ENCODE data around the gene TAF11L7.
"Not testable (repeated sequence)": the region's sequence is repeated elsewhere in the genome, so short reads cannot be mapped to it uniquely, and the experiment has no call there.

TAF11L7 gene

DNA sequence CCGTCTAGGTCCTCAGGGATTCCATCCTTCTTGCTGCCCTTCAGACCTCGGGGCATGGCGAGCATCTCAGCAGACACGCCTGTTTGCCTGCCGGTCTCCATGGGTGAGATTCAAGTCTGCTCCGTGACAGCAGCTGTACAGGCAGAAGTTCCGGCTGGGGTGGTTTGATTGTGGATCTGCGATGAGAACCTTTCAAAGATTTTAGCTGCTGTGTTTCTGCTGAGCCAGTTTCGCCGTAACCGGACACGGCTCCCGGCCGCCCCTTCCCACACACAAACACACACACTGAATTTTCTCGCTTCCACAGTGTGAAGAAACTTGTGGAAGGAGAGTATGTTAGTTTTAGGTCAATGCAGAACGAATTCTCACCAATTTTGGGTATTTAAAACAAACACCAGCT, at the start of gene TAF11L7:
TSS of gene TAF11L7 (minus strand) at position 101 of the 400 bp plus-strand sequence.
- not testable (repeated sequence) for H3K4me3 ChIP-seq; H3K27ac ChIP-seq; DNase-seq (ENCODE audit: low spot score)

DNA sequence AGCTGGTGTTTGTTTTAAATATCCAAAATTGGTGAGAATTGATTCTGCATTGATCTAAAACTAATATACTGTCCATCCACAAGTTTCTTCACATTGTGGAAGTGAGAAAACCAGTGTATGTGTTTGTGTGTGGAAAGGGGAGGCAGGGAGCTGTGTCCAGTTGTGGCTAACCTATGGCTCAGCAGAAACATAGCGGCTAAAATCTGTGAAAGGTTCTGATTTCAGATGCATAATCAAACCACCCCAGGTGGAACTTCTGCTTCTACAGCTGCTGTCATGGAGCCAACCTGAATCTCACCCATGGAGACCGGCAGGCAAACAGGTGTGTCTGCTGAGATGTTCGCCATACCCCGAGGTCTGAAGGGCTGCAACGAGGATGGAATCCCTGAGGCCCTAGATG, 48.6 kb upstream of the TAF11L7 start, which contains the start of gene TAF11L14:
TSS of gene TAF11L14 (plus strand) at position 301 of the 400 bp plus-strand sequence.
- no peak within 1 kb of the TSS for H3K4me3 ChIP-seq
- no peak for DNase-seq (ENCODE audit: low spot score)
- TF ChIP-seq, protein P1, sequence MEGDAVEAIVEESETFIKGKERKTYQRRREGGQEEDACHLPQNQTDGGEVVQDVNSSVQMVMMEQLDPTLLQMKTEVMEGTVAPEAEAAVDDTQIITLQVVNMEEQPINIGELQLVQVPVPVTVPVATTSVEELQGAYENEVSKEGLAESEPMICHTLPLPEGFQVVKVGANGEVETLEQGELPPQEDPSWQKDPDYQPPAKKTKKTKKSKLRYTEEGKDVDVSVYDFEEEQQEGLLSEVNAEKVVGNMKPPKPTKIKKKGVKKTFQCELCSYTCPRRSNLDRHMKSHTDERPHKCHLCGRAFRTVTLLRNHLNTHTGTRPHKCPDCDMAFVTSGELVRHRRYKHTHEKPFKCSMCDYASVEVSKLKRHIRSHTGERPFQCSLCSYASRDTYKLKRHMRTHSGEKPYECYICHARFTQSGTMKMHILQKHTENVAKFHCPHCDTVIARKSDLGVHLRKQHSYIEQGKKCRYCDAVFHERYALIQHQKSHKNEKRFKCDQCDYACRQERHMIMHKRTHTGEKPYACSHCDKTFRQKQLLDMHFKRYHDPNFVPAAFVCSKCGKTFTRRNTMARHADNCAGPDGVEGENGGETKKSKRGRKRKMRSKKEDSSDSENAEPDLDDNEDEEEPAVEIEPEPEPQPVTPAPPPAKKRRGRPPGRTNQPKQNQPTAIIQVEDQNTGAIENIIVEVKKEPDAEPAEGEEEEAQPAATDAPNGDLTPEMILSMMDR (IDR thresholded peaks at IDR 0.05), result no peak
- no peak within 1 kb of the TSS for H3K27ac ChIP-seq

DNA sequence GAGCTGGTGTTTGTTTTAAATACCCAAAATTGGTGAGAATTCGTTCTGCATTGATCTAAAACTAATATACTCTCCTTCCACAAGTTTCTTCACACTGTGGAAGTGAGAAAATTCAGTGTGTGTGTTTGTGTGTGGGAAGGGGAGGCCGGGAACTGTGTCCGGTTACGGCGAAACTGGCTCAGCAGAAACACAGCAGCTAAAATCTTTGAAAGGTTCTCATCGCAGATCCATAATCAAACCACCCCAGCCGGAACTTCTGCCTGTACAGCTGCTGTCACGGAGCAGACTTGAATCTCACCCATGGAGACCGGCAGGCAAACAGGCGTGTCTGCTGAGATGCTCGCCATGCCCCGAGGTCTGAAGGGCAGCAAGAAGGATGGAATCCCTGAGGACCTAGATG, 46.2 kb upstream of the TAF11L7 start, which contains the start of gene TAF11L13:
TSS of gene TAF11L13 (plus strand) at position 301 of the 400 bp plus-strand sequence.
- not testable (repeated sequence) for DNase-seq (ENCODE audit: low spot score); H3K27ac ChIP-seq; H3K4me3 ChIP-seq

DNA sequence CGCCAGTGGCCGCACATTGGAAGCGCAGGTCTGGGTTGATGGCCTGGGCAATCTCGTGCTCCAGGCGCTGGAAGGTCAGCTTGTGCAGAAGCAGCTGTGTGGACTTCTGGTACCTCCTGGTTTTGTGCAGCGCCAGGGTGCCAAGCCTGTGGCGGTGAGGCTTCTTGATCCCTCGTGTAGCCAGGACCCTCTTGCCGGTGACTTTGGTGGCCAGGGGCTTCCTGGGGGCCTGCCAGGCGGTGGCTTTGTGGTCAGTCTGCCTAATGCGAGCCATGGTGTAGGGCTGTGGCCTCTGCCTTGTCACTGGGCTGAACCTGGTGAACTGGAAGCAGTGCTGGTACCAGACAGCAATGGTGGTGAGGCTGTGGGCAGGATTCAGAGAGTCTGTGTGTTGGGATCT, 40.1 kb upstream of the TAF11L7 start:
- Histone ChIP-seq H3K27ac (no peak overlapping the region), H3K4me3 (no peak overlapping the region)
- TF ChIP-seq, protein P1 (IDR thresholded peaks at IDR 0.05), result no peak
- no peak for DNase-seq (ENCODE audit: low spot score)

DNA sequence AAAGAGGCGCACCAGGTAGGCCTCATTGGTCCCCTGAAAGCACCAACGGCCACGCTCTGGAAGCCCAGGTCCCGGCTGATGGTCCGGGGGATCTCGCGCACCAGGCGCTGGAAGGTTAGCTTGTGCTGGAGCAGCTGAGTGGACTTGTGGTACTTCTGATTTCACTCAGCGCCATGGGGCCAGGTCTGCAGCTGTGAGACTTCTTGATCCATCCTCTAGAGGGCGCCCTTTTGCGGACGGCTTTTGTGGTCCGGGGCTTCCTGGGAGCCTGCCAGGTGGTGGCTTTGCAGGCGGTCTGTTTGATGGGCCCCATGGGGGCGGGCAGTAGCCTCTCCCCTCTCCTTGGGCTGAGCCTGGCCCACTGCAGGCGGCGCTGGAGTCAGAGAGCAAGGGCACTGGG, 35.1 kb upstream of the TAF11L7 start:
- Histone ChIP-seq H3K27ac (no peak overlapping the region), H3K4me3 (no peak overlapping the region)
- no peak for DNase-seq (ENCODE audit: low spot score)
- TF ChIP-seq, protein P1 (IDR thresholded peaks at IDR 0.05), result no peak

DNA sequence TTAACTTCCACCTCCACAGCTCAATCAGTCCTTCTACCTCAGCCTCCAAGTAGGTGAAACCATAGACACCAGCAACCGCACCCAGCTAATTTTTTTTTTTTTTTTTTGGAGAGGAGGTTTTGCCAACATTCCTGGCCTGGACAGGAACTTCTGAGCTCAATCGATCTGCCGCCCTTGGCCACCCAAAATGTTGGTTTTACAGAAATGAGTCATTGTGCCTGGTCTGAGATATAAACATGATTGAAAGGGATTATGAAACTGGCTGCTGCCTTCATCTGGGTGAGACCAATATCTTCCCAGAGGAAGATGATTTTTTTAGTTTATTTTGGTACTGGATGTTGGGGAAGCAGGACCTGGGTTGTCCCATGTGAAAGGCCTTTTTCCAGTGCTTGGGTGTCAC, 33.8 kb upstream of the TAF11L7 start:
- TF ChIP-seq, protein P1 (IDR thresholded peaks at IDR 0.05), result no peak
- no peak for DNase-seq (ENCODE audit: low spot score)
- no peak overlapping the region for H3K27ac ChIP-seq
- H3K4me3 ChIP-seq, result no peak overlapping the region

DNA sequence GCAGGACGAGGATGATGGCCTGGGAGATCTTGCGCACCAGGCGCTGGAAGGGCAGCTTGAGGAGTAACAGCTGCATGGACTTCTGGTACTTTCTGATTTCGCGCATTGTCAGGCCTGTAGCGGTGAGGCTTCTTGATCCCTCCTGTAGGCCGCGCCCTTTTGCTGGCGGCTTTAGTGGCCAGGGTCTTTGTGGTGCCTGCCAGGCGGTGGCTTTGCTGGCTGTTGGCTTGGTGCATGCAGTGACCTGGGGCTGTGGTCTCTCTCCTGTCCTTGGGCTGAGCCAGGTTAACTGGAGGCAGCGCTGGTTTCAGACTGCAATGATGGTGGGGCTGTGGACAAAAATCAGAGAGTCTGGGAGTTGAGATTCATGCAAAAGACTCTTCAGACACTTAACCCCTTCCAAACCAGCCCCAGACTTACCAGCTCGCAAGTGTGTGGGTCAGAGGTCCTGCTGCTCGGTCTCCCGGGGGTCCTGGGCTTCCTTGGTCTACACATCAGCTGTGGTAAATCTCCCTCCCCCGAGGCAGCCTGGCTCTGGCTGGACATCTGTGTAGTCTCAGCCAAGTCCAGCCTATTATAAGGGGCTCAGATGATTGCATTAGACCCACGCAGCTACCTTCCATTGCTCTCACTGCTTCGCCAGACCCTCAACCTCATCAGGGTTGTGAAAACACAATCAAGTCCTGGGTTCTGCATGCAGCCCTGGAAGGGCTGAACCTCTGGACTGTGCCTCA, 29.5 kb upstream of the TAF11L7 start:
- H3K27ac ChIP-seq, result no peak overlapping the region
- no peak overlapping the region for H3K4me3 ChIP-seq
- DNase-seq (ENCODE audit: low spot score), result no peak
- TF ChIP-seq, protein P1 (IDR thresholded peaks at IDR 0.05), result no peak

DNA sequence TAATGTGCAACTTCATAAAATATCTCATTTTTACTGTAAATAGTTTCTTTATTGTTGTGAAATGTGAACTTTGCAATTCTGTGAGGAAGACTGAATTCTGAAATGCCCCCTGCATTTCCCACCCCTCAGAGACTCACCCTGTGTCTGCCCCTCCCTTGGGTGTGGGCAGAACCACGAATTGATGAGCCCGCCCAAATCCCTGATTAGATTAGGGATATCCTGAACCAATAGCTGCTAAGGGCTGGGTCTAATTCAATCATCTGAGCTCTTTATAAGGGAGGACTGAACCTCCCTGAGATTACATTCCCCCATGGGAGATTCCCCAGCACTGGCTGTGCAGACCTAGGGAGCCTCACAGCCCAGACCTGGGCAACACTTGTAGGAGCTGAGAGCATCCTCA, 24.5 kb upstream of the TAF11L7 start, which contains the start of gene TAF11L12:
TSS of gene TAF11L12 (plus strand) at position 301 of the 400 bp plus-strand sequence.
- not testable (repeated sequence) for H3K27ac ChIP-seq; H3K4me3 ChIP-seq; DNase-seq (ENCODE audit: low spot score)

DNA sequence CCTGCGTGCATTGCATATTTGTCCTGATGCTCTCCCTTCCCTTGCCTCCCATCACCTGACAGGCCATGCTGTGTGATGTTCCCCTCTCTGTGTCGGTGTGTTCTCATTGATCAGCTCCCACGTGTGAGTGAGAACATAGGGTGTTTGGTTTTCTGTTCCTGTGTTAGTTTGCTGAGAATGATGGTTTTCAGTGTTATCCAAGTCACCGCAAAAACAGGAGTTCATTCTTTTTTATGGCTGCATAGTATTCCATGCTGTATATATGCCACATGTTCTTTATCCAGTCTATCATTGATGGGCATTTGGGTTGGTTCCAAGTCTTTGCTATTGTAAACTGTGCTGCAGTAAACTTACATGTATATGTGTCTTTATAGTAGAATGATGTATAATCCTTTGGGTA, 21.9 kb upstream of the TAF11L7 start:
- H3K4me3 ChIP-seq; H3K27ac ChIP-seq; DNase-seq (ENCODE audit: low spot score): not testable (repeated sequence)

Data from coronary artery (tissue), 2 donors.